DLD1 (cell line): Measurements from ENCODE around the gene TMCO4.

ENCODE experiments used
- in situ Hi-C: cut with HindIII; loops from 2 replicates; pipeline ENCODE4 v1.10.0; 2017; ENCODE audit warnings: low sequenced_read_pairs

The TMCO4 gene

GRCh38 chr1:19643602-19644394 is 155.9 kb downstream of the TMCO4 start, which contains the start of gene NBL1:
Gene NBL1, plus strand, starts transcription at chr1:19644311. Its CDS starts 10,720 bp downstream, at chr1:19655031.
- in situ Hi-C loops, result loop anchor here (25.0 kb wide), 1 partner anchor 306 kb away; no protein-coding TSS in a partner anchor

GRCh38 chr1:19643121-19643520 is 156.6 kb downstream of the TMCO4 start:
- in situ Hi-C loops, result loop anchor here (25.0 kb wide), 1 partner anchor 306 kb away; no protein-coding TSS in a partner anchor

GRCh38 chr1:19640363-19641316 is 159.1 kb downstream of the TMCO4 start:
- in situ Hi-C loops, result loop anchor here (25.0 kb wide), 1 partner anchor 303 kb away; no protein-coding TSS in a partner anchor

GRCh38 chr1:19639999-19640362 is 159.7 kb downstream of the TMCO4 start:
- in situ Hi-C loops, result loop anchor here (25.0 kb wide), 1 partner anchor 303 kb away; no protein-coding TSS in a partner anchor

- in situ Hi-C loops, result loop anchor here (25.0 kb wide), 1 partner anchor 302 kb away; no protein-coding TSS in a partner anchor
Measured at GRCh38 chr1:19639228-19639627, 160.5 kb downstream of the TMCO4 start.

- in situ Hi-C loops, result loop anchor here (25.0 kb wide), 1 partner anchor 300 kb away; no protein-coding TSS in a partner anchor
Measured at GRCh38 chr1:19637606-19638005, 162.1 kb downstream of the TMCO4 start.

GRCh38 chr1:19636749-19637148 is 163.0 kb downstream of the TMCO4 start:
- in situ Hi-C loops, result loop anchor here (25.0 kb wide), 1 partner anchor 299 kb away; no protein-coding TSS in a partner anchor

- in situ Hi-C loops, result loop anchor here (25.0 kb wide), 1 partner anchor 299 kb away; no protein-coding TSS in a partner anchor
Measured at GRCh38 chr1:19636065-19636464, 163.7 kb downstream of the TMCO4 start.

GRCh38 chr1:19635646-19636045 is 164.1 kb downstream of the TMCO4 start:
- in situ Hi-C loops, result loop anchor here (25.0 kb wide), 1 partner anchor 298 kb away; no protein-coding TSS in a partner anchor

- in situ Hi-C loops, result loop anchor here (25.0 kb wide), 1 partner anchor 298 kb away; no protein-coding TSS in a partner anchor
Measured at GRCh38 chr1:19635064-19635463, 164.7 kb downstream of the TMCO4 start.

- in situ Hi-C loops, result loop anchor here (25.0 kb wide), 1 partner anchor 296 kb away; no protein-coding TSS in a partner anchor
Measured at GRCh38 chr1:19633106-19633505, 166.6 kb downstream of the TMCO4 start.
